Calu3 (cell line): ENCODE results near the gene GRWD1. TPM values are rescaled to one million over a fixed set of nuclear protein-coding genes. Genes with fewer than 3 reads are reported as not detected.

Source experiments
- BruUV-seq: library from RNA; stranded (reverse); fragments of 400-500 nt; replicated peaks from 2 replicates; lab custom pipeline; 2021; lab: Mats Ljungman, UMichigan
- CTCF ChIA-PET: fragments of 300-600 bp; sonication (Branson Sonifier 250); formaldehyde crosslinking; loops from one replicate; lab custom pipeline; 2022; ENCODE audit warnings: antibody characterized with exemption; lab: Charles Lee
- DNase-seq: peaks from one replicate; pipeline ENCODE4 v3.0.0; 2022
- H3K27ac Mint-ChIP-seq: one replicate; pipeline ENCODE4 v1.8.0; 2022; ENCODE audit warnings: mixed read lengths; ENCODE audit not compliant: unreplicated experiment
- H3K27me3 Mint-ChIP-seq: one replicate; pipeline ENCODE4 v1.8.0; 2022; ENCODE audit warnings: mixed read lengths; ENCODE audit not compliant: unreplicated experiment
- H3K36me3 Mint-ChIP-seq: one replicate; pipeline ENCODE4 v1.8.0; 2022; ENCODE audit warnings: mild to moderate bottlenecking, moderate library complexity, mixed read lengths; ENCODE audit not compliant: insufficient read depth, unreplicated experiment
- H3K4me1 Mint-ChIP-seq: one replicate; pipeline ENCODE4 v1.8.0; 2022; ENCODE audit warnings: mild to moderate bottlenecking, low read depth, mixed read lengths; ENCODE audit not compliant: unreplicated experiment
- H3K4me3 Mint-ChIP-seq: one replicate; pipeline ENCODE4 v1.8.0; 2022; ENCODE audit warnings: mild to moderate bottlenecking, low read depth, moderate library complexity, mixed read lengths; ENCODE audit not compliant: unreplicated experiment
- H3K9me3 Mint-ChIP-seq: one replicate; pipeline ENCODE4 v1.8.0; 2022; ENCODE audit warnings: low read depth, mixed read lengths; ENCODE audit not compliant: unreplicated experiment
- intact Hi-C: fragments of 100-400 bp; cut with micrococcal nuclease; formaldehyde crosslinking; loops from one replicate; pipeline ENCODE4 v1.10.0; 2022; ENCODE audit not compliant: unreplicated experiment
- total RNA-seq: library from RNA; stranded (reverse); gene quantifications from 2 replicates; pipeline ENCODE4 v1.2.3, GENCODE V29; 2022
- TF ChIP-seq, protein P1 (sequence below): fragments of 200-600 bp; IDR thresholded peaks from one replicate; pipeline ENCODE4 v1.8.0; 2022; ENCODE audit warnings: antibody characterized with exemption; ENCODE audit not compliant: unreplicated experiment

The GRWD1 gene
- total RNA-seq, 1 experiment from 2014 or later = 75.0 TPM

DNA sequence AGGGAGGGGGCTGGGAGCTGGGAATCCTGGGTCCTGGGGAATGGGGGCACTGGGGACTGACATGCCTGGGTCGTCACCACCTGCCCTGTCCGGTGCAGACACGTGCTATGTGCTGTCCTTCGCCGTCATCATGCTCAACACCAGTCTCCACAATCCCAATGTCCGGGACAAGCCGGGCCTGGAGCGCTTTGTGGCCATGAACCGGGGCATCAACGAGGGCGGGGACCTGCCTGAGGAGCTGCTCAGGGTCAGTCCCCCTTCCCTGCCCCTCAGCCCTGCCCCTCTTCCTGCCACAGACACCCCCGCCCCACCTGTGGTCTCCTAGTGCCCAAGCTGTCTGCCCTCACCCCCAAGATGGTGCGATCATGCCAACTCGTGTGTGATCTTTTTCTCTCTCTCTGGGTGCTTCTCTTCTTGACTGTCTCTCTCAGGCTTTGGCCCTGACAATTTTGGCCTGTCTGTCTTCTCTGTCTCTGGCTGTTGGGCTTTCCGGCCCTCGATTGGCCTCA is 28.4 kb downstream of the GRWD1 start:
- DNase-seq = no peak
- Mint-ChIP-seq H3K4me1 (peaks cover 11% of the 10 kb centered on the region), H3K27me3 (no peaks in the 10 kb centered on the region), H3K9me3 (no peaks in the 10 kb centered on the region), H3K36me3 (peaks cover 76% of the 10 kb centered on the region), H3K27ac (no peak overlapping the region), H3K4me3 (no peak overlapping the region)
- no TSS peak for BruUV-seq
- TF ChIP-seq, protein P1, sequence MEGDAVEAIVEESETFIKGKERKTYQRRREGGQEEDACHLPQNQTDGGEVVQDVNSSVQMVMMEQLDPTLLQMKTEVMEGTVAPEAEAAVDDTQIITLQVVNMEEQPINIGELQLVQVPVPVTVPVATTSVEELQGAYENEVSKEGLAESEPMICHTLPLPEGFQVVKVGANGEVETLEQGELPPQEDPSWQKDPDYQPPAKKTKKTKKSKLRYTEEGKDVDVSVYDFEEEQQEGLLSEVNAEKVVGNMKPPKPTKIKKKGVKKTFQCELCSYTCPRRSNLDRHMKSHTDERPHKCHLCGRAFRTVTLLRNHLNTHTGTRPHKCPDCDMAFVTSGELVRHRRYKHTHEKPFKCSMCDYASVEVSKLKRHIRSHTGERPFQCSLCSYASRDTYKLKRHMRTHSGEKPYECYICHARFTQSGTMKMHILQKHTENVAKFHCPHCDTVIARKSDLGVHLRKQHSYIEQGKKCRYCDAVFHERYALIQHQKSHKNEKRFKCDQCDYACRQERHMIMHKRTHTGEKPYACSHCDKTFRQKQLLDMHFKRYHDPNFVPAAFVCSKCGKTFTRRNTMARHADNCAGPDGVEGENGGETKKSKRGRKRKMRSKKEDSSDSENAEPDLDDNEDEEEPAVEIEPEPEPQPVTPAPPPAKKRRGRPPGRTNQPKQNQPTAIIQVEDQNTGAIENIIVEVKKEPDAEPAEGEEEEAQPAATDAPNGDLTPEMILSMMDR = no peak
- intact Hi-C loops = no loop called here
- CTCF ChIA-PET = no interaction called here

DNA sequence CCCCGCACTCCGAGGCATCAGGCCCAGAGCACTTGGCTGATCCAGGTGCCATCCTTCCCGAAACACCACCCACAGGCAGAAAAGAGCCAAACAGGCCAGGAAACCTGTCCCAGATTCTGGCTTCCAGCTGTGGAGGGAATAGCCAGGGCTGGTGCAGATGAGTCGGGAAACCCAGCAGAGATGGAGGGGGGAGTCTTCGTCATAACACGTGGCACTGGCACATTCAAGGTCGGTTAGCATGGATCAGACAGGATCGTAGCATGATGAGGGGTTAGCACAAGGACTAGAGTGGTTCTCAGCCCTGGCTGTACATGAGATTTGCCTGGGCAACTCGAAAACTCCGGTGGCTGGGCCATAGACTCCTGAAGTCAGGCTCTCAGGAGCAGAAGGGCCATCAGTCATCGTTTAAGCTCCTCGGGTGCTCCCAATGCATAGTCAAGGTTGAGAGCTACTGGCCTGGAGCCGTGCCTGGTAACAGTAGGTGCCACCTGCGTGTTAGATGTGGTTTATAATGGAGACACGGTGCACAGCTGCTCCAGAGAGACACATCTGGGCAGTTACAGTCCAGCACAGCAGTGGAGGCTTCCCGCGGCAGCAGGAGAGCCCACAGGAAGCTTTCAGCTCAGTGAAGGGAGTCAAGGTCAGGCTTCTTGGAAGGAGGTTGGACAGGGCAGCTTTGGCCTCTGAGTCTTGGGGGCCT is 29.7 kb downstream of the GRWD1 start:
- Mint-ChIP-seq H3K27ac (no peak overlapping the region), H3K36me3 (peaks cover 75% of the 10 kb centered on the region)
- BruUV-seq = no TSS peak

DNA sequence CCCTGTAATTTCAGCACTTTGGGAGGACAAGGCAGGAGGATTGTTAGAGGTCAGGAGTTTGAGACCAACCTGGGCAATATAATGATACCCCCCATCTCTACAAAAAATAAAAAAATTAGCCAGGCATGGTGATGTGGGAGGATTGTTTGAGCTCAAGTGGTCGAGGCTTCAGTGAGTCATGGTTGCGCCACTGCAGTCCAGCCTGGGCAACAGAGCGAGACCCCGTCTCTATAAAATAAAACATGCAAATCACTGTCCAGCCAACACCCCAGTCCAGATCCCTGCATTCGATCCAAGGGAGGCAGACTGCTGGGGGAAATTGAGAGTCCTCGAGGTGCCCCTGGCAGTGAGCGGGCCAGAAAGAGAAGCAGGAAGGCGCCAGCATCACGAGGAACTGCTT is 30.4 kb downstream of the GRWD1 start:
- CTCF ChIA-PET = no interaction called here
- H3K4me1 Mint-ChIP-seq = peaks cover 11% of the 10 kb centered on the region
- no peak overlapping the region for H3K27ac Mint-ChIP-seq
- H3K9me3 Mint-ChIP-seq = no peaks in the 10 kb centered on the region
- H3K36me3 Mint-ChIP-seq = peaks cover 75% of the 10 kb centered on the region
- intact Hi-C loops = no loop called here
- no TSS peak for BruUV-seq
- H3K4me3 Mint-ChIP-seq = no peak overlapping the region
- TF ChIP-seq, protein P1 = no peak
- DNase-seq = no peak
- H3K27me3 Mint-ChIP-seq = no peaks in the 10 kb centered on the region

More for the DNA sequence above, 29.7 kb downstream of the GRWD1 start:
- no peak overlapping the region for H3K4me3 Mint-ChIP-seq
- no peak for DNase-seq
- no peaks in the 10 kb centered on the region for H3K27me3 Mint-ChIP-seq
- peaks cover 11% of the 10 kb centered on the region for H3K4me1 Mint-ChIP-seq
- no peaks in the 10 kb centered on the region for H3K9me3 Mint-ChIP-seq
- CTCF ChIA-PET = interaction anchor here (0.6 kb wide), 1 partner anchor 16 kb away, joined by 6 read pairs; no protein-coding TSS in a partner anchor
- intact Hi-C loops = no loop called here
- TF ChIP-seq, protein P1 = no peak

DNA sequence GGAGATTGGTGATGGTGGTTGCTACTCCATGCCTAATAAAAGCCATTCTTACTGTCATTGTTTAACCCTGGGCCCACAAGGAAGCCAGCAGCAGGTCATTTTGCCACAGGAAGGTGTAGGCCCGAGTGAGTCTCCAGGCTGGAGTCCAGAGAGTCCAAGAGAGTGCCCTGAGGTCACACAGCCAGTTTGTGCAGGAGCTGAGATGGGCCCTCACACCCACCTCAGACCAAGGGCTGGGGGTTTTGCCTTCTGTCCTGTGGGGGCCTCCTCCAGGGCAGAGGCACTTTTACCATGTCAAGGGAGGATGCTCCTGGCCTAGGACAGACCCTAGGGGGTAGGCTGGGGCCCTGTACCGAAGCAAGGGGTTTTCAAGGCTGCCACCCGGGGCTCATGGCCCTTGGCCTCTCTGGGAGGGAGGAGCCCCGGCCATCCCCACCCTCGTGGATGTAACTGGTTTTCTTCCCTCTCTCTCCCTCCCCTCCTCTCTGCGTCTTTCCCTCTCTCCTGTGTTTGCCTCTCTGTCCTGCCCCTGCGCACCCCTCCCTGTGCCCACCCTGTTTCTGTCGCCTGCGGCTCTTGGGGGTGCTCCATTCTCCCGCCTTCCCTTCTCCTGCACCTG is 31.4 kb downstream of the GRWD1 start:
- CTCF ChIA-PET = no interaction called here
- no TSS peak for BruUV-seq

More for the DNA sequence above, 31.4 kb downstream of the GRWD1 start:
- no peaks in the 10 kb centered on the region for H3K9me3 Mint-ChIP-seq
- H3K27me3 Mint-ChIP-seq = no peaks in the 10 kb centered on the region
- peaks cover 76% of the 10 kb centered on the region for H3K36me3 Mint-ChIP-seq
- no peak overlapping the region for H3K4me3 Mint-ChIP-seq
- intact Hi-C loops = no loop called here
- TF ChIP-seq, protein P1 = no peak
- H3K27ac Mint-ChIP-seq = no peak overlapping the region
- peaks cover 7% of the 10 kb centered on the region for H3K4me1 Mint-ChIP-seq
- no peak for DNase-seq
